C4-2B (cell line): ENCODE measurements around the gene LARGE1.

Source experiments
- ZFX ChIP-seq: fragments of 450-650 bp; IDR thresholded peaks from 2 replicates; pipeline ENCODE4 v1.6.1; 2017
- TF ChIP-seq, protein P1 (sequence below): fragments of 450-650 bp; conservative IDR thresholded peaks from 2 replicates; pipeline ENCODE4 v1.5.1; 2017; ENCODE audit warnings: mild to moderate bottlenecking

DNA sequence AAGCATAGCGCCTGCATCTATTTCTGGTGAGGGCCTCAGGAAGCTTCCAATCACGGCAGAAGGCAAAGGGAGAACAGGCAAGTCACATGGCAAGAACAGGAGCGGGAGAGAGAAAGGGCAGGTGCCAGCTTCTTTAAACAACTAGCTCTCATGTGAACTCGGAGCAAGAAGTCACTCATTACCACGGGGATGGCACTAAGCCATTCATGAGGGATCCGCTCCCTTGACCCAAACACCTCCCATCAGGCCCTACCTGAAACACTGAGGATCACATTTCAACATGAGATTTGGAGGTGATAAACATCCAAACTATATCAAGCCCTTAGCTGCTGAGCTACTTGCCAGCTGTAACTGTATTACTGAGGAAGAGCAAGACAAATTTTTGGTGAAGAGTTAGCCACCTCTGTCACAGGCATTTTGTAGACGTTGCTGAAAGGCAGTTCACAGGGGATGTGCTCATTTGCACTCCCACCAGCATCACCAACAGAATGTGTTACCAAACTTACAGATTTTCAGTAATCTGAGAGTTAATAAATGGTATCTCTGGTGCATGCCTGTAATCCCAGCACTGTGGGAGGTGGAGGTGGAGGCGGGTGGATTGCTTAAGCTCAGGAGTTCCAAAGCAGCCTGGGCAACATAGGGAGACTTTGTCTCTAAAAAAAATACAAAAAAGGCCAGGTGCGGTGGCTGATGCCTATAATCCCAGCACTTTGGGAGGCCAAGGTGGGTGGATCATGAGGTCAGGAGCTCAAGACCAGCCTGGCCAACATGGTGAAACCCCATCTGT, 398.2 kb downstream of the LARGE1 start:
- TF ChIP-seq, protein P1, sequence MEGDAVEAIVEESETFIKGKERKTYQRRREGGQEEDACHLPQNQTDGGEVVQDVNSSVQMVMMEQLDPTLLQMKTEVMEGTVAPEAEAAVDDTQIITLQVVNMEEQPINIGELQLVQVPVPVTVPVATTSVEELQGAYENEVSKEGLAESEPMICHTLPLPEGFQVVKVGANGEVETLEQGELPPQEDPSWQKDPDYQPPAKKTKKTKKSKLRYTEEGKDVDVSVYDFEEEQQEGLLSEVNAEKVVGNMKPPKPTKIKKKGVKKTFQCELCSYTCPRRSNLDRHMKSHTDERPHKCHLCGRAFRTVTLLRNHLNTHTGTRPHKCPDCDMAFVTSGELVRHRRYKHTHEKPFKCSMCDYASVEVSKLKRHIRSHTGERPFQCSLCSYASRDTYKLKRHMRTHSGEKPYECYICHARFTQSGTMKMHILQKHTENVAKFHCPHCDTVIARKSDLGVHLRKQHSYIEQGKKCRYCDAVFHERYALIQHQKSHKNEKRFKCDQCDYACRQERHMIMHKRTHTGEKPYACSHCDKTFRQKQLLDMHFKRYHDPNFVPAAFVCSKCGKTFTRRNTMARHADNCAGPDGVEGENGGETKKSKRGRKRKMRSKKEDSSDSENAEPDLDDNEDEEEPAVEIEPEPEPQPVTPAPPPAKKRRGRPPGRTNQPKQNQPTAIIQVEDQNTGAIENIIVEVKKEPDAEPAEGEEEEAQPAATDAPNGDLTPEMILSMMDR: no peak
- TF ChIP-seq ZFX: no peak
